MM.1S (cell line): ENCODE data around the gene CACNA2D1.

Experiments
- EZH2 ChIP-seq: fragments of 300-600 bp; sonication (generic); optimal IDR thresholded peaks from 2 replicates; pipeline ENCODE3; 2017; ENCODE audit warnings: low read depth, mild to moderate bottlenecking, antibody characterized with exemption, low read length, mixed read lengths
- TF ChIP-seq, protein P1 (sequence below): fragments of 300-600 bp; sonication (generic); IDR thresholded peaks from 2 replicates; pipeline ENCODE4 v1.5.1; 2016; ENCODE audit warnings: antibody characterized with exemption, low read length, mixed read lengths

DNA sequence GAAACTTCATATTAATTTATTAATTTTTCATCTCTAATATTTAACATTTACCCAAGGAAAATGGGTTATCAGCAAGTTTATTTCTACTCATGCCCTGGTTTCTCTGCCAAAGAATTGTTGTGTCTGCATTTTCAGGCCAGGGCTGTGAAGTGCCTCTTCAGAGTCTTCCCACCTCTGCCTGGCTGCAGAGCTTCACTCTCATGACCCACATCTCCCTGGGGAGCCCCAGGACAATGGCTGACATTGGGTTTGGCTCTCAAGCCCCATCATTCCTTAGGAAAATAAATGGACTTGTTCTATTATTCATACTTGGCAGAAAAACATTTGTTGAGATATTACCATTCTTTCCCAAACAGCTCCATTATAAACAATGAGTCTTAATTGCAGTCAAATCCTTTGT lies 30.3 kb downstream of the CACNA2D1 start:
- TF ChIP-seq EZH2, result no peak
- TF ChIP-seq, protein P1, sequence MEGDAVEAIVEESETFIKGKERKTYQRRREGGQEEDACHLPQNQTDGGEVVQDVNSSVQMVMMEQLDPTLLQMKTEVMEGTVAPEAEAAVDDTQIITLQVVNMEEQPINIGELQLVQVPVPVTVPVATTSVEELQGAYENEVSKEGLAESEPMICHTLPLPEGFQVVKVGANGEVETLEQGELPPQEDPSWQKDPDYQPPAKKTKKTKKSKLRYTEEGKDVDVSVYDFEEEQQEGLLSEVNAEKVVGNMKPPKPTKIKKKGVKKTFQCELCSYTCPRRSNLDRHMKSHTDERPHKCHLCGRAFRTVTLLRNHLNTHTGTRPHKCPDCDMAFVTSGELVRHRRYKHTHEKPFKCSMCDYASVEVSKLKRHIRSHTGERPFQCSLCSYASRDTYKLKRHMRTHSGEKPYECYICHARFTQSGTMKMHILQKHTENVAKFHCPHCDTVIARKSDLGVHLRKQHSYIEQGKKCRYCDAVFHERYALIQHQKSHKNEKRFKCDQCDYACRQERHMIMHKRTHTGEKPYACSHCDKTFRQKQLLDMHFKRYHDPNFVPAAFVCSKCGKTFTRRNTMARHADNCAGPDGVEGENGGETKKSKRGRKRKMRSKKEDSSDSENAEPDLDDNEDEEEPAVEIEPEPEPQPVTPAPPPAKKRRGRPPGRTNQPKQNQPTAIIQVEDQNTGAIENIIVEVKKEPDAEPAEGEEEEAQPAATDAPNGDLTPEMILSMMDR, result no peak
